ENCODE results near the gene SEC63.
A peak's percentile ranks its signal among the peaks of the same experiment; 100 is the strongest.
"Not testable (repeated sequence)": the region's sequence is repeated elsewhere in the genome, so short reads cannot be mapped to it uniquely, and the experiment has no call there.

The SEC63 gene

GRCh38 chr6:107957909-107958688 lies at the start of gene SEC63:
Gene SEC63, minus strand, starts transcription at chr6:107958208. Its CDS starts 199 bp downstream, at chr6:107958009.
- peak; percentile 91 for DNase-seq

- DNase-seq: no peak
Observed at GRCh38 chr6:108005961-108006360, 48.0 kb upstream of the SEC63 start.

- no peak for DNase-seq
Observed at GRCh38 chr6:108004861-108005260, 46.9 kb upstream of the SEC63 start.

GRCh38 chr6:108002365-108003221 lies 44.6 kb upstream of the SEC63 start:
- DNase-seq: peak; percentile 62

GRCh38 chr6:108001696-108002231 lies 43.8 kb upstream of the SEC63 start:
- no peak for DNase-seq

- DNase-seq: not testable (repeated sequence)
Observed at GRCh38 chr6:108000259-108000658, 42.3 kb upstream of the SEC63 start.

- no peak for DNase-seq
Observed at GRCh38 chr6:107999341-107999740, 41.3 kb upstream of the SEC63 start.

GRCh38 chr6:107991772-107992550 lies 34.0 kb upstream of the SEC63 start:
- DNase-seq: no peak

- no peak for DNase-seq
Observed at GRCh38 chr6:107991061-107991460, 33.1 kb upstream of the SEC63 start.

GRCh38 chr6:107990587-107990986 lies 32.6 kb upstream of the SEC63 start:
- not testable (repeated sequence) for DNase-seq

- DNase-seq: no peak
Observed at GRCh38 chr6:107989166-107990094, 31.4 kb upstream of the SEC63 start.

GRCh38 chr6:107988570-107988969 lies 30.6 kb upstream of the SEC63 start:
- no peak for DNase-seq

GRCh38 chr6:107987805-107988204 lies 29.8 kb upstream of the SEC63 start:
- DNase-seq: no peak

GRCh38 chr6:107985701-107986100 lies 27.7 kb upstream of the SEC63 start:
- DNase-seq: no peak

GRCh38 chr6:107983811-107984210 lies 25.8 kb upstream of the SEC63 start:
- DNase-seq: no peak

- no peak for DNase-seq
Observed at GRCh38 chr6:107982486-107982885, 24.5 kb upstream of the SEC63 start.

- DNase-seq: no peak
Observed at GRCh38 chr6:107981695-107982094, 23.7 kb upstream of the SEC63 start.

- DNase-seq: no peak
Observed at GRCh38 chr6:107977283-107977682, 19.3 kb upstream of the SEC63 start.

- DNase-seq: no peak
Observed at GRCh38 chr6:107976155-107976783, 18.3 kb upstream of the SEC63 start.

GRCh38 chr6:107973594-107973993 lies 15.6 kb upstream of the SEC63 start:
- no peak for DNase-seq

GRCh38 chr6:107972413-107973096 lies 14.5 kb upstream of the SEC63 start:
- no peak for DNase-seq

All from NCI-H1048 (cell line).